Nephron (organoid): ENCODE data around the gene RNF187.

Source experiments
- H3K27ac Mint-ChIP-seq, 3 experiments: 2 replicates each; pipeline ENCODE4 v1.8.0; 2020; ENCODE audit warnings: mixed read lengths in 3 of 3, mild to moderate bottlenecking in 2 of 3, moderate library complexity in 1 of 3
- H3K27me3 Mint-ChIP-seq: 2 replicates; pipeline ENCODE4 v1.8.0; 2021; ENCODE audit warnings: low read depth, mild to moderate bottlenecking, moderate library complexity, mixed read lengths
- H3K36me3 Mint-ChIP-seq: 2 replicates; pipeline ENCODE4 v1.8.0; 2020; ENCODE audit warnings: low read depth, mixed read lengths
- H3K4me1 Mint-ChIP-seq: 2 replicates; pipeline ENCODE4 v1.8.0; 2020; ENCODE audit warnings: mixed read lengths
- H3K4me3 Mint-ChIP-seq, 3 experiments: 2 replicates each; pipeline ENCODE4 v1.8.0; 2020; ENCODE audit warnings: mild to moderate bottlenecking in 3 of 3, mixed read lengths in 3 of 3, moderate library complexity in 2 of 3
- H3K9me3 Mint-ChIP-seq: 2 replicates; pipeline ENCODE4 v1.8.0; 2020; ENCODE audit warnings: mixed read lengths
- TF ChIP-seq, protein P1 (sequence below), 3 experiments: fragments of 200-600 bp; sonication (generic); IDR thresholded peaks; one replicate each; pipeline ENCODE4 v1.5.0; 2021; ENCODE audit warnings: antibody characterized with exemption in 3 of 3; ENCODE audit not compliant: unreplicated experiment in 3 of 3

RNF187 gene

DNA sequence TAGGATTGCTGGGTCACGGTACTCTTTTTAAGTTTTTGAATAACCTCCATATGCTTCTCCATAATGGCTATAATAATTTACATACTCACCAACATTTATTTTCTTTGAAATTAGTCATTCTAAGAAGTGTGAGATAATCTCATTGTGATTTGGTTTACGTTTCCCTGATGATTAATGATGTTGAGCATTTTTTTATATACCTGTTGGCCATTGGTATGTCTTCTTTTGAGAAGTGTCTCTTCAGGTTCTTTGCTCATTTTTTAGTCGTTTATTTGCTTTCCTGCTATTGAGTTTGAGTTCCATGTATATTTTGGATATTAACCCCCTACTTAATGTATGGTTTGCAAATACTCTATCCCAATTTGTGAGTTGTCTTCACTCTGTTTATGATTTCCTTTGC is 9.3 kb downstream of the RNF187 start:
- H3K4me3 Mint-ChIP-seq = no peak overlapping the region
- H3K27me3 Mint-ChIP-seq = peaks cover 8% of the 10 kb centered on the region
- H3K9me3 Mint-ChIP-seq = no peaks in the 10 kb centered on the region
- H3K4me1 Mint-ChIP-seq = peaks cover 7% of the 10 kb centered on the region
- H3K27ac Mint-ChIP-seq = no peak overlapping the region
- H3K36me3 Mint-ChIP-seq = peaks cover 53% of the 10 kb centered on the region
- TF ChIP-seq, protein P1, sequence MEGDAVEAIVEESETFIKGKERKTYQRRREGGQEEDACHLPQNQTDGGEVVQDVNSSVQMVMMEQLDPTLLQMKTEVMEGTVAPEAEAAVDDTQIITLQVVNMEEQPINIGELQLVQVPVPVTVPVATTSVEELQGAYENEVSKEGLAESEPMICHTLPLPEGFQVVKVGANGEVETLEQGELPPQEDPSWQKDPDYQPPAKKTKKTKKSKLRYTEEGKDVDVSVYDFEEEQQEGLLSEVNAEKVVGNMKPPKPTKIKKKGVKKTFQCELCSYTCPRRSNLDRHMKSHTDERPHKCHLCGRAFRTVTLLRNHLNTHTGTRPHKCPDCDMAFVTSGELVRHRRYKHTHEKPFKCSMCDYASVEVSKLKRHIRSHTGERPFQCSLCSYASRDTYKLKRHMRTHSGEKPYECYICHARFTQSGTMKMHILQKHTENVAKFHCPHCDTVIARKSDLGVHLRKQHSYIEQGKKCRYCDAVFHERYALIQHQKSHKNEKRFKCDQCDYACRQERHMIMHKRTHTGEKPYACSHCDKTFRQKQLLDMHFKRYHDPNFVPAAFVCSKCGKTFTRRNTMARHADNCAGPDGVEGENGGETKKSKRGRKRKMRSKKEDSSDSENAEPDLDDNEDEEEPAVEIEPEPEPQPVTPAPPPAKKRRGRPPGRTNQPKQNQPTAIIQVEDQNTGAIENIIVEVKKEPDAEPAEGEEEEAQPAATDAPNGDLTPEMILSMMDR (IDR thresholded peaks at IDR 0.05; ENCODE audit: unreplicated experiment in 3 of 3) = no peak

DNA sequence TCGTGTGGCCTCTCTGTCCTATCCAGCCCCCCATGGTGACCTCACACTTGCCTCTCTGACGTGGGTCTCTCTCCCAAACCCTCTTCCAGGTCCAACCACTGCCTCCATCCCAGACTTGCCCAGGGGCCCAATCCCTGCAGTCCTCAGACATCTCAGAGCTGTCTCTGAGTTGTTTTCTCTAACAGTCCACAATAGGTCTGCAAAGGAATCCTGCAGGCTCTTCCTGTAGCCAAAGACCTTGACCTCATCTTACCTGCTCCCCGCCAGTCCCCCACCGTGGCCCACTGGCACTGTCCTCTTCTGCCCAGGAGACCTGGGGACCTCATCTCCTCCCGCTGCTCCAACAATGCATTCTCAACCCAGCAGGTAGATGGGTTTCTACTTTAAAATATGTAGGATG is 10.0 kb downstream of the RNF187 start:
- Mint-ChIP-seq H3K4me1 (peaks cover 7% of the 10 kb centered on the region), H3K27ac (no peak overlapping the region), H3K9me3 (no peaks in the 10 kb centered on the region), H3K4me3 (no peak overlapping the region), H3K36me3 (peaks cover 46% of the 10 kb centered on the region), H3K27me3 (peaks cover 12% of the 10 kb centered on the region)
- TF ChIP-seq, protein P1 (IDR thresholded peaks at IDR 0.05; ENCODE audit: unreplicated experiment in 3 of 3) = no peak

DNA sequence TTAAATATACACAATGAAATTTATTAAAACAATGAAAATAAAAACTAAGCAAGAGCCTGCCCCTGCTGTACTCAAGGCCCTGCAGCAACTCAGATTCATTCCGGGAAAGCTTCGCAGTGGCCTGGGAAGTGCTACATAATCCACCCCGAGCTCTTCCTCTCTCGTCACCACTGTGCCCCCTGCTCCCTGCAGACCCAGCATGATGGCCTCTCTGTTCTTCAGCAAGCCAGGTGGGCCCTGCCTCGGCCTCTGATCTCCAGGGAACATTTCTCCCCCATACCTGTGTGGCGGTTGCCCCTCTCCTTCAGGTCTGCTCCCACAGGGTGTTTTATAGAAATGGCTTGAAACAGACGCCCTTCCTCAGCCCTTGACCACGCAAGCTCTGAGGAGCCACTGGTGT is 10.6 kb downstream of the RNF187 start:
- Mint-ChIP-seq H3K36me3 (peaks cover 43% of the 10 kb centered on the region), H3K4me1 (peaks cover 7% of the 10 kb centered on the region), H3K27ac (no peak overlapping the region), H3K27me3 (peaks cover 14% of the 10 kb centered on the region), H3K4me3 (no peak overlapping the region), H3K9me3 (no peaks in the 10 kb centered on the region)
- TF ChIP-seq, protein P1 (IDR thresholded peaks at IDR 0.05; ENCODE audit: unreplicated experiment in 3 of 3) = no peak

DNA sequence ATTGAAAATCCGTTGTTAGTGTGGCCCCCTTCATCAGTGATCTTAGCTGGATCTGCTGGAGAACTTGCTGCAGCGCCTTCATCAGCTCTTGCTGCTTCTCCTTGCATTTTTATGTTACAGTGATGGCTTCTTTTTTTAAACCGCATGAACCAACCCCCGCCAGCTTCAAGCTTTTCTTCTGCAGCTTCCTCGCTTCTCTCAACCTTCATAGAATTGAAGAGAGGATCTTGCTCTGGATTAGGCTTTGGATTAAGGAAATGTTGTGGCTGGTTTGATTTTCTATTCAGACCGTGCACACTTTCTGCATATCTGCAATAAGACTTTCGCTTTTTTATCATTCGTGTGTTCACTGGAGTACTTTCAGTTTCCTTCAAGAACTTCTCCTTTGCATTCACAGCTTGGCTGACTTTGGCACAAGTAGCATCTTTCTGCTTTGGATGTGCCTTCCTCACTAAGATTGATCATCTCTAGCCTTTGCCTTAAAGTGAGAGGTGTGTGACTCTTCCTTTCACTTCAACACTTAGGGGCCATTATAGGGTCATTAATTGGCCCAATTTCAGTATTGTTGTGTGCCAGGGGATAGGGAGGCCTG is 13.1 kb downstream of the RNF187 start:
- TF ChIP-seq, protein P1 (IDR thresholded peaks at IDR 0.05; ENCODE audit: unreplicated experiment in 3 of 3) = no peak
- Mint-ChIP-seq H3K4me3 (no peak overlapping the region), H3K4me1 (peaks cover 7% of the 10 kb centered on the region), H3K27ac (no peak overlapping the region), H3K36me3 (peaks cover 23% of the 10 kb centered on the region), H3K27me3 (peaks cover 26% of the 10 kb centered on the region), H3K9me3 (no peaks in the 10 kb centered on the region)

DNA sequence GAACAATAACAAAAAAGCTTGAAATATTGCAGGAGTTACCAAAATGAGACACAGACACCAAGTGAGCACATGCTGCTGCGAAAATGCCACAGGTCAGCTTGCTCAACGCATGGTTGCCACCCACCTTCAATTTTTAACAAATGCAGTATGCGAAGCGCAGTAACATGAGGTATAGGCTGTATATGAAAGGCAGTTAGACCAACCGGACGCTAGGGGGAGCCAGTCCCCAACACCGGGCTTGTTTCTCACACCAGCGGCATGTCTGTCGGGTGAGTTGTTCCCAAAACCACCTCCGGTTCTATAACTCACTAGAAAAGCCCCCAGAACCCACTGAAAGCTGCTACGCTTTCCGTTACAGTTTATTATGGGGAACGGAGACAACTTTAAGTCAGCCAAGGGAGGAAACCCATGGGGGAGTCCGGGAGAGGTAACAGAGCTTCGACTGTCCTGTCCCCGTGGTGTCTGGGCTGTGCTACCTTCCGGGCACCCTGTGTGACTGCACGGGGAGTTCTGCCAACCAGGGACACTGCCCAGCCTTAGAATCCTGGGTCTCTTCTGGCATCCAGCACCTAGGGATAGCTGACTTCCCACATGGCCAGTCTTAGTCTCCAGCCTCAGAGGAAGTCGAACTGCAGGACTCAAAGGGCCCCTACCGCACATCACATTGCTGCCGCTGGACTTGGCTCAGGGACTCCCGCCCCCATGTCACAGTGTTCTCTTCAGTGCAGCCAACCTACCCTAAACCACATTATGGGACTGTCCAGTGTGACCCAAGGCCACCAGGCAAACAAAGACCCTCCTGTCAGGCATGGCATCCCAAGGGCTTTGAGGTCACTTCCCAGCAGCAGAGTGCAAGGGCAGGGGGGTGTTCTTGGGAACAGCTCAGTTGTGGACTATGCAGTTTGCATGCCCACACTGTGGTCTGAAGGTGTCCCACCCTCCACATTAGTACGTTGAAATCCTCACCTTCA is 14.0 kb downstream of the RNF187 start:
- TF ChIP-seq, protein P1 (IDR thresholded peaks at IDR 0.05; ENCODE audit: unreplicated experiment in 3 of 3) = peak; percentile 87 to 95 (median 91)
- H3K4me3 Mint-ChIP-seq = peak overlapping the region; percentile 62 to 67 (median 63)
- H3K36me3 Mint-ChIP-seq = peaks cover 13% of the 10 kb centered on the region
- peaks cover 31% of the 10 kb centered on the region for H3K27me3 Mint-ChIP-seq
- no peaks in the 10 kb centered on the region for H3K9me3 Mint-ChIP-seq
- peaks cover 7% of the 10 kb centered on the region for H3K4me1 Mint-ChIP-seq
- no peak overlapping the region for H3K27ac Mint-ChIP-seq
